ENCODE measurements around the gene SPINK5. TPM values are rescaled to one million over a fixed set of nuclear protein-coding genes. Genes with fewer than 3 reads are reported as not detected.

The SPINK5 gene
- total RNA-seq, 4 donors from 2014 or later, result 0.94 to 47.0 (median 1.6) TPM

- Histone ChIP-seq H3K27me3 (no peaks in the 10 kb centered on the region), H3K36me3 (no peaks in the 10 kb centered on the region), H3K4me1 (peaks cover 0 to 4% (median 0%) of the 10 kb centered on the region in 3 donors), H3K9me3 (no peaks in the 10 kb centered on the region), H3K4me3 (no peak overlapping the region), H3K27ac (no peak overlapping the region)
- TF ChIP-seq POLR2AphosphoS5 (IDR thresholded peaks at IDR 0.05) (no peak), CTCF (IDR thresholded peaks at IDR 0.05) (no peak), POLR2A (IDR thresholded peaks at IDR 0.05) (no peak)
- WGBS, 2 donors (ENCODE audit: low coverage in 1 of 2), result 33 to 35% methylated on average over 3 to 4 of the region's 4 CpGs
- ATAC-seq, result no peak
Measured at GRCh38 chr5:148091991-148092964, 28.5 kb downstream of the SPINK5 start.

- Histone ChIP-seq H3K4me1 (peaks cover 0 to 4% (median 0%) of the 10 kb centered on the region in 3 donors), H3K27me3 (no peaks in the 10 kb centered on the region), H3K36me3 (no peaks in the 10 kb centered on the region), H3K9me3 (no peaks in the 10 kb centered on the region), H3K4me3 (no peak overlapping the region), H3K27ac (no peak overlapping the region)
- no peak for ATAC-seq
- 75 to 81% methylated on average over 3 of the region's 3 CpGs for WGBS, 2 donors (ENCODE audit: low coverage in 1 of 2)
- TF ChIP-seq EP300 (IDR thresholded peaks at IDR 0.05), result no peak
- TF ChIP-seq CTCF (IDR thresholded peaks at IDR 0.05), result no peak
- TF ChIP-seq POLR2AphosphoS5 (IDR thresholded peaks at IDR 0.05), result no peak
- TF ChIP-seq POLR2A (IDR thresholded peaks at IDR 0.05), result no peak
Measured at GRCh38 chr5:148094336-148094735, 30.6 kb downstream of the SPINK5 start.

- Histone ChIP-seq H3K4me3 (no peak overlapping the region), H3K27ac (no peak overlapping the region), H3K4me1 (no peaks in the 10 kb centered on the region), H3K36me3 (no peaks in the 10 kb centered on the region), H3K9me3 (no peaks in the 10 kb centered on the region), H3K27me3 (no peaks in the 10 kb centered on the region)
- ATAC-seq, result no peak
- no CpG with 5 or more reads among the region's 1 CpG for WGBS, 2 donors (ENCODE audit: low coverage in 1 of 2)
- TF ChIP-seq POLR2AphosphoS5 (IDR thresholded peaks at IDR 0.05) (no peak), EP300 (IDR thresholded peaks at IDR 0.05) (no peak), CTCF (IDR thresholded peaks at IDR 0.05) (no peak), POLR2A (IDR thresholded peaks at IDR 0.05) (no peak)
Measured at GRCh38 chr5:148104226-148104625, 40.4 kb downstream of the SPINK5 start.

GRCh38 chr5:148107608-148108007 lies 43.8 kb downstream of the SPINK5 start:
- H3K9me3 ChIP-seq, result no peaks in the 10 kb centered on the region
- no peak for ATAC-seq
- no peaks in the 10 kb centered on the region for H3K27me3 ChIP-seq
- TF ChIP-seq POLR2AphosphoS5 (IDR thresholded peaks at IDR 0.05), result no peak
- no peak for TF ChIP-seq CTCF (IDR thresholded peaks at IDR 0.05)
- no peak for TF ChIP-seq POLR2A (IDR thresholded peaks at IDR 0.05)
- TF ChIP-seq EP300 (IDR thresholded peaks at IDR 0.05), result no peak
- H3K27ac ChIP-seq, result no peak overlapping the region
- WGBS, 2 donors (ENCODE audit: low coverage in 1 of 2), result 11 to 20% methylated on average over 3 of the region's 3 CpGs
- H3K36me3 ChIP-seq, result no peaks in the 10 kb centered on the region
- no peak overlapping the region for H3K4me3 ChIP-seq
- no peaks in the 10 kb centered on the region for H3K4me1 ChIP-seq

- H3K27me3 ChIP-seq, result no peaks in the 10 kb centered on the region
- TF ChIP-seq POLR2A (IDR thresholded peaks at IDR 0.05) (no peak), POLR2AphosphoS5 (IDR thresholded peaks at IDR 0.05) (no peak), EP300 (IDR thresholded peaks at IDR 0.05) (no peak), CTCF (IDR thresholded peaks at IDR 0.05) (no peak)
- no peak for ATAC-seq
Measured at GRCh38 chr5:148113243-148113642, 49.5 kb downstream of the SPINK5 start.

More at GRCh38 chr5:148113243-148113642, 49.5 kb downstream of the SPINK5 start:
- Histone ChIP-seq H3K9me3 (no peaks in the 10 kb centered on the region), H3K4me3 (no peak overlapping the region), H3K27ac (no peak overlapping the region), H3K4me1 (no peaks in the 10 kb centered on the region), H3K36me3 (no peaks in the 10 kb centered on the region)
